Gastroesophageal sphincter (tissue), 3 donors: ENCODE measurements around the gene RAB26.

Source experiments
- CTCF ChIP-seq, 4 experiments: fragments of 200-600 bp in 2 of 4; fragments of 450-650 bp in 2 of 4; sonication (generic) in 1 of 4; IDR thresholded peaks; one replicate each; pipeline ENCODE4 v1.5.1; 2017 to 2019; ENCODE audit warnings: antibody characterized with exemption in 4 of 4, mild to moderate bottlenecking in 2 of 4, moderate library complexity in 2 of 4
- POLR2AphosphoS5 ChIP-seq: sonication (generic); formaldehyde crosslinking; IDR thresholded peaks from one replicate; pipeline ENCODE4 v1.6.1; 2017; ENCODE audit warnings: antibody characterized with exemption

GRCh38 chr16:2163211-2163881 lies 14.9 kb downstream of the RAB26 start:
- TF ChIP-seq POLR2AphosphoS5 (no peak), CTCF (IDR thresholded peaks at IDR 0.05) (no peak)
